WTC11 (cell line): ENCODE data around the gene MYRF. TPM values are rescaled to one million over a fixed set of nuclear protein-coding genes. Genes with fewer than 3 reads are reported as not detected.

Experiments used
- ATAC-seq: fragments of 200-7000 bp; cut with Tn5 transposase; 2 replicates; pipeline ENCODE4 v1.10.0; 2021; ENCODE audit warnings: mild to moderate bottlenecking, moderate library complexity
- CTCF ChIA-PET: fragments of 300-600 bp; sonication (Branson Sonifier 250); formaldehyde crosslinking; loops from one replicate; lab custom pipeline; 2021; ENCODE audit warnings: antibody characterized with exemption; lab: Charles Lee
- POLR2A ChIA-PET: fragments of 350-600 bp; sonication (Branson Sonifier 250); formaldehyde crosslinking; loops from one replicate; lab custom pipeline; 2021; ENCODE audit warnings: antibody characterized with exemption; lab: Charles Lee
- DNase-seq: peaks from one replicate; pipeline ENCODE4 v3.0.0; 2021; ENCODE audit warnings: low spot score
- H3K27ac Mint-ChIP-seq: 2 replicates; pipeline ENCODE4 v1.8.0; 2021; ENCODE audit warnings: mixed read lengths
- H3K27me3 Mint-ChIP-seq: 2 replicates; pipeline ENCODE4 v1.8.0; 2021; ENCODE audit warnings: low read depth, mild to moderate bottlenecking, moderate library complexity, mixed read lengths
- H3K36me3 Mint-ChIP-seq: 2 replicates; pipeline ENCODE4 v1.8.0; 2021; ENCODE audit warnings: mixed read lengths
- H3K4me1 Mint-ChIP-seq: 2 replicates; pipeline ENCODE4 v1.8.0; 2022; ENCODE audit warnings: mixed read lengths
- H3K4me3 Mint-ChIP-seq: 2 replicates; pipeline ENCODE4 v1.8.0; 2021; ENCODE audit warnings: mild to moderate bottlenecking, moderate library complexity, mixed read lengths
- H3K9me3 Mint-ChIP-seq: 2 replicates; pipeline ENCODE4 v1.8.0; 2021; ENCODE audit warnings: mixed read lengths
- ATF2 ChIP-seq: sonication (generic); formaldehyde crosslinking; IDR thresholded peaks from 2 replicates; pipeline ENCODE4 v1.8.1; 2022; ENCODE audit warnings: low read depth, missing genetic modification reagents, borderline replicate concordance
- CBFB ChIP-seq: sonication (generic); formaldehyde crosslinking; IDR thresholded peaks from 2 replicates; pipeline ENCODE4 v1.8.1; 2022; ENCODE audit warnings: mild to moderate bottlenecking, low read depth, missing genetic modification reagents
- CDX4 ChIP-seq: fragments of 250-450 bp; sonication (Bioruptor Pico); IDR thresholded peaks from 2 replicates; pipeline ENCODE4 v1.9.0; 2021; ENCODE audit warnings: moderate library complexity, mild to moderate bottlenecking, inconsistent platforms, borderline replicate concordance
- CTCF ChIP-seq: fragments of 200-600 bp; IDR thresholded peaks from 2 replicates; pipeline ENCODE4 v1.8.0; 2022; ENCODE audit warnings: antibody characterized with exemption
- ELF4 ChIP-seq: sonication (generic); formaldehyde crosslinking; IDR thresholded peaks from 2 replicates; pipeline ENCODE4 v1.8.1; 2022; ENCODE audit warnings: low read depth, mild to moderate bottlenecking, moderate library complexity, missing genetic modification reagents
- EMX1 ChIP-seq: fragments of 250-450 bp; sonication (Bioruptor Pico); IDR thresholded peaks from 2 replicates; pipeline ENCODE4 v1.8.0; 2021; ENCODE audit warnings: mild to moderate bottlenecking
- ERG ChIP-seq: fragments of 250-450 bp; sonication (Bioruptor Pico); IDR thresholded peaks from 2 replicates; pipeline ENCODE4 v1.8.0; 2021; ENCODE audit warnings: mild to moderate bottlenecking
- ESRRA ChIP-seq: sonication (generic); formaldehyde crosslinking; IDR thresholded peaks from 2 replicates; pipeline ENCODE4 v1.8.1; 2022; ENCODE audit warnings: mild to moderate bottlenecking, missing genetic modification reagents, borderline replicate concordance
- ETV6 ChIP-seq: sonication (generic); formaldehyde crosslinking; IDR thresholded peaks from 2 replicates; pipeline ENCODE4 v1.8.1; 2022; ENCODE audit warnings: mild to moderate bottlenecking, missing genetic modification reagents
- FOXK1 ChIP-seq: sonication (generic); formaldehyde crosslinking; IDR thresholded peaks from 2 replicates; pipeline ENCODE4 v1.8.0; 2022; ENCODE audit warnings: mild to moderate bottlenecking, moderate library complexity, missing genetic modification reagents
- FOXP1 ChIP-seq: sonication (generic); formaldehyde crosslinking; IDR thresholded peaks from 2 replicates; pipeline ENCODE4 v1.8.0; 2022; ENCODE audit warnings: missing genetic modification reagents, mild to moderate bottlenecking, moderate library complexity, borderline replicate concordance
- GABPB1 ChIP-seq: sonication (generic); formaldehyde crosslinking; IDR thresholded peaks from 2 replicates; pipeline ENCODE4 v1.8.1; 2023; ENCODE audit warnings: mild to moderate bottlenecking, missing genetic modification reagents
- GRHL2 ChIP-seq: fragments of 250-450 bp; sonication (Bioruptor Pico); IDR thresholded peaks from 2 replicates; pipeline ENCODE4 v1.8.0; 2022; ENCODE audit warnings: mild to moderate bottlenecking, moderate library complexity; ENCODE audit not compliant: insufficient replicate concordance, severe bottlenecking
- JAZF1 ChIP-seq: fragments of 250-450 bp; sonication (Bioruptor Pico); IDR thresholded peaks from 2 replicates; pipeline ENCODE4 v1.9.0; 2021; ENCODE audit warnings: moderate library complexity, mild to moderate bottlenecking, inconsistent platforms
- MXD4 ChIP-seq: fragments of 250-450 bp; sonication (Bioruptor Pico); IDR thresholded peaks from 2 replicates; pipeline ENCODE4 v1.8.0; 2021; ENCODE audit warnings: mild to moderate bottlenecking, moderate library complexity, borderline replicate concordance
- OVOL2 ChIP-seq: fragments of 250-450 bp; sonication (Bioruptor Pico); IDR thresholded peaks from 2 replicates; pipeline ENCODE4 v1.9.0; 2021; ENCODE audit warnings: mild to moderate bottlenecking, borderline replicate concordance
- RORB ChIP-seq: fragments of 250-450 bp; sonication (Bioruptor Pico); IDR thresholded peaks from 2 replicates; pipeline ENCODE4 v1.9.0; 2021; ENCODE audit warnings: mild to moderate bottlenecking
- STAT6 ChIP-seq: sonication (generic); formaldehyde crosslinking; conservative IDR thresholded peaks from 2 replicates; pipeline ENCODE4 v1.8.1; 2023; ENCODE audit warnings: mild to moderate bottlenecking, low read depth, missing genetic modification reagents, moderate library complexity
- TCF7 ChIP-seq: sonication (generic); formaldehyde crosslinking; IDR thresholded peaks from 2 replicates; pipeline ENCODE4 v1.8.0; 2022; ENCODE audit warnings: mild to moderate bottlenecking, low read depth, missing genetic modification reagents, moderate library complexity
- TP53 ChIP-seq: sonication (generic); formaldehyde crosslinking; IDR thresholded peaks from 2 replicates; pipeline ENCODE4 v1.8.1; 2023; ENCODE audit warnings: mild to moderate bottlenecking, missing genetic modification reagents
- ZNF317 ChIP-seq: sonication (generic); formaldehyde crosslinking; IDR thresholded peaks from 2 replicates; pipeline ENCODE4 v1.8.1; 2023; ENCODE audit warnings: low read depth, mild to moderate bottlenecking, moderate library complexity, missing genetic modification reagents, borderline replicate concordance
- ZNF396 ChIP-seq: fragments of 250-450 bp; sonication (Bioruptor Pico); IDR thresholded peaks from 2 replicates; pipeline ENCODE4 v1.8.0; 2021; ENCODE audit warnings: mild to moderate bottlenecking, moderate library complexity, borderline replicate concordance
- ZNF671 ChIP-seq: fragments of 250-450 bp; sonication (Bioruptor Pico); IDR thresholded peaks from 2 replicates; pipeline ENCODE4 v1.8.0; 2021; ENCODE audit warnings: mild to moderate bottlenecking
- ZSCAN18 ChIP-seq: fragments of 250-450 bp; sonication (Bioruptor Pico); IDR thresholded peaks from 2 replicates; pipeline ENCODE4 v2.1.2; 2022; ENCODE audit warnings: mild to moderate bottlenecking, moderate library complexity
- total RNA-seq: library from RNA; stranded (reverse); gene quantifications from 3 replicates; pipeline ENCODE4 v1.2.3, GENCODE V29; 2021

The MYRF gene
- total RNA-seq, 1 experiment from 2014 or later, result 5.9 TPM

- no peaks in the 10 kb centered on the region for H3K27me3 Mint-ChIP-seq
- 0 out of 2 replicates have a peak, but pooled peaks cover 4% of the 10 kb centered on the region for H3K36me3 Mint-ChIP-seq
- H3K4me1 Mint-ChIP-seq, result no peaks in the 10 kb centered on the region
- H3K27ac Mint-ChIP-seq, result no peak overlapping the region
- H3K9me3 Mint-ChIP-seq, result no peaks in the 10 kb centered on the region
- CTCF ChIA-PET, result interaction anchor here (0.7 to 4.4 kb wide), 4 partner anchors 9 to 55 kb away, joined by 3 to 46 read pairs (median 16); no protein-coding TSS in a partner anchor
- POLR2A ChIA-PET, result no interaction called here
- ATAC-seq (no peak), DNase-seq (no peak)
- H3K4me3 Mint-ChIP-seq, result no peak overlapping the region
- TF ChIP-seq ESRRA (CRISPR knock-in tag) (no peak), MXD4 (CRISPR knock-in tag) (no peak), ELF4 (CRISPR knock-in tag) (no peak), GRHL2 (CRISPR knock-in tag) (no peak), EMX1 (no peak), STAT6 (CRISPR knock-in tag) (no peak), ZNF396 (CRISPR knock-in tag) (no peak), TP53 (no peak), OVOL2 (CRISPR knock-in tag) (no peak), ERG (CRISPR knock-in tag) (no peak), FOXP1 (CRISPR knock-in tag) (no peak), RORB (CRISPR knock-in tag) (no peak), ZNF317 (CRISPR knock-in tag) (no peak), FOXK1 (CRISPR knock-in tag) (no peak), ZNF671 (CRISPR knock-in tag) (no peak), GABPB1 (CRISPR knock-in tag) (no peak)
Measured at GRCh38 chr11:61739413-61739812, 13.0 kb upstream of the MYRF start.

- no peaks in the 10 kb centered on the region for H3K27me3 Mint-ChIP-seq
- POLR2A ChIA-PET, result no interaction called here
- CTCF ChIA-PET, result interaction anchor here (0.7 to 4.4 kb wide), 3 partner anchors 9 to 56 kb away, joined by 3 to 46 read pairs (median 23); no protein-coding TSS in a partner anchor
- no peaks in the 10 kb centered on the region for H3K9me3 Mint-ChIP-seq
- 0 out of 2 replicates have a peak, but pooled peaks cover 4% of the 10 kb centered on the region for H3K36me3 Mint-ChIP-seq
- no peak overlapping the region for H3K27ac Mint-ChIP-seq
- no peak overlapping the region for H3K4me3 Mint-ChIP-seq
- peak; percentile 55 for ATAC-seq
- TF ChIP-seq ZSCAN18 (CRISPR knock-in tag), result no peak
- TF ChIP-seq TCF7, result no peak
- no peak for TF ChIP-seq ETV6 (CRISPR knock-in tag)
- 0 out of 2 replicates have a peak, but pooled peaks have one; percentile 27 for TF ChIP-seq ATF2 (CRISPR knock-in tag)
- TF ChIP-seq CDX4 (CRISPR knock-in tag), result no peak
- no peak for TF ChIP-seq CTCF
- no peak for TF ChIP-seq JAZF1 (CRISPR knock-in tag)
- no peak for TF ChIP-seq CBFB
- no peaks in the 10 kb centered on the region for H3K4me1 Mint-ChIP-seq
- DNase-seq, result peak; percentile 33
Measured at GRCh38 chr11:61739966-61740365, 12.5 kb upstream of the MYRF start.
